Right lobe of liver (tissue), 4 donors: Measurements from ENCODE around the gene FABP1.

Source experiments
- POLR2A ChIP-seq: fragments of 450-650 bp; IDR thresholded peaks from one replicate; pipeline ENCODE4 v1.6.1; 2017; ENCODE audit warnings: antibody characterized with exemption, mild to moderate bottlenecking
- TF ChIP-seq, protein P1 (sequence below), 4 donors: fragments of 200-600 bp in 3 of 4; fragments of 450-650 bp in 1 of 4; IDR thresholded peaks; one replicate each; pipeline versions ENCODE4 v1.5.1 to v1.8.0; 2016 to 2022; ENCODE audit warnings: antibody characterized with exemption in 4 of 4, mild to moderate bottlenecking in 2 of 4
- donor health status: DM: no; HTN: no; CAD: no.
- donor health status: DM: no; HTN: no; CAD: no.
- donor health status: DM: no; HTN: yes; CAD: no.

DNA sequence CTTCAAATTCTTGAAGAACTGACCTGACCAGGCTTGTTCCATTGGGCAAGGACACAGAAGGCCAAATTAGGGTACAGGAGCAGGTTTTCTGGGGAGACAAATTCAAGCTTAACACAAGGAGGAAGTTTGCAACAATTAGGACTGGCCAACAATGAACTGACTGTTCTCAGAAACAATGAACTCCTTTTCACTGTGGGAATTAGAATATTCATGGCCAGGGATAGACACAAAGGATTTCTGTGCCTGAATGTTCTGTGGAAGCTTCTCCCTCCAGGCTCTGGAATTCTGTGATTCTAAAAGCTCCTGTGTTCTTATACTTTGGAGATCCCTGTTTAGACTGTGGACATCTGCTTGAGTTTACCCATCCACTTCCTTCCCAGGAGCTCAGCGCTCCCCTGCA, 45.1 kb downstream of the FABP1 start:
- TF ChIP-seq, protein P1, sequence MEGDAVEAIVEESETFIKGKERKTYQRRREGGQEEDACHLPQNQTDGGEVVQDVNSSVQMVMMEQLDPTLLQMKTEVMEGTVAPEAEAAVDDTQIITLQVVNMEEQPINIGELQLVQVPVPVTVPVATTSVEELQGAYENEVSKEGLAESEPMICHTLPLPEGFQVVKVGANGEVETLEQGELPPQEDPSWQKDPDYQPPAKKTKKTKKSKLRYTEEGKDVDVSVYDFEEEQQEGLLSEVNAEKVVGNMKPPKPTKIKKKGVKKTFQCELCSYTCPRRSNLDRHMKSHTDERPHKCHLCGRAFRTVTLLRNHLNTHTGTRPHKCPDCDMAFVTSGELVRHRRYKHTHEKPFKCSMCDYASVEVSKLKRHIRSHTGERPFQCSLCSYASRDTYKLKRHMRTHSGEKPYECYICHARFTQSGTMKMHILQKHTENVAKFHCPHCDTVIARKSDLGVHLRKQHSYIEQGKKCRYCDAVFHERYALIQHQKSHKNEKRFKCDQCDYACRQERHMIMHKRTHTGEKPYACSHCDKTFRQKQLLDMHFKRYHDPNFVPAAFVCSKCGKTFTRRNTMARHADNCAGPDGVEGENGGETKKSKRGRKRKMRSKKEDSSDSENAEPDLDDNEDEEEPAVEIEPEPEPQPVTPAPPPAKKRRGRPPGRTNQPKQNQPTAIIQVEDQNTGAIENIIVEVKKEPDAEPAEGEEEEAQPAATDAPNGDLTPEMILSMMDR (IDR thresholded peaks at IDR 0.05) = no peak
- no peak for TF ChIP-seq POLR2A
